ENCODE measurements around the gene SLC12A8.

Gene SLC12A8

DNA sequence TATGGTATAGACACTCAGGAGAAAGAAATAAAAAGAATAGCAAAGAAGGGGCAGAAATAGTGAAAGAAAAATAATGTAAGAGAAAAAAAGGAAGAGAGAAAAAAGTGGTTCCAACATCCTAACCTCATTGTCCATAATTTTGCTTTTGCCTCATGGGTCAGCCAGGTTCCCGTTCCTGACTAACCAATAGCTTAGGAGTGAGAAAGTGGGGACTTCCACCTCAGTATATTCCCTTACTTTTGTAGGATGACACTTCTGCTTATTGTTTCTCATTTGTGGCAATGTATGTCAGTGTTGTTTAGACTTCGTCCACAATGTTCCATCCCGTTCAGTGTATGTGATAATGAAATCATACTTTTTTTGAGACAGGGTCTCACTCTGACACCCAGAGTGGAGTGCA lies 9.3 kb upstream of the SLC12A8 start:
- TF ChIP-seq, protein P1, sequence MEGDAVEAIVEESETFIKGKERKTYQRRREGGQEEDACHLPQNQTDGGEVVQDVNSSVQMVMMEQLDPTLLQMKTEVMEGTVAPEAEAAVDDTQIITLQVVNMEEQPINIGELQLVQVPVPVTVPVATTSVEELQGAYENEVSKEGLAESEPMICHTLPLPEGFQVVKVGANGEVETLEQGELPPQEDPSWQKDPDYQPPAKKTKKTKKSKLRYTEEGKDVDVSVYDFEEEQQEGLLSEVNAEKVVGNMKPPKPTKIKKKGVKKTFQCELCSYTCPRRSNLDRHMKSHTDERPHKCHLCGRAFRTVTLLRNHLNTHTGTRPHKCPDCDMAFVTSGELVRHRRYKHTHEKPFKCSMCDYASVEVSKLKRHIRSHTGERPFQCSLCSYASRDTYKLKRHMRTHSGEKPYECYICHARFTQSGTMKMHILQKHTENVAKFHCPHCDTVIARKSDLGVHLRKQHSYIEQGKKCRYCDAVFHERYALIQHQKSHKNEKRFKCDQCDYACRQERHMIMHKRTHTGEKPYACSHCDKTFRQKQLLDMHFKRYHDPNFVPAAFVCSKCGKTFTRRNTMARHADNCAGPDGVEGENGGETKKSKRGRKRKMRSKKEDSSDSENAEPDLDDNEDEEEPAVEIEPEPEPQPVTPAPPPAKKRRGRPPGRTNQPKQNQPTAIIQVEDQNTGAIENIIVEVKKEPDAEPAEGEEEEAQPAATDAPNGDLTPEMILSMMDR (IDR thresholded peaks at IDR 0.05; ENCODE audit: low read depth, low read length, missing control alignments) = no peak
- Histone ChIP-seq H3K4me3 (ENCODE audit: low read depth, low read length) (no peak overlapping the region), H3K36me3 (replicated peaks) (no peaks in the 10 kb centered on the region), H3K27ac (no peak overlapping the region), H3K27me3 (replicated peaks) (no peaks in the 10 kb centered on the region)
- in situ Hi-C loops (cut with HindIII; ENCODE audit: low pct_ligation_motif_present, low sequenced_read_pairs) = no loop called here
- no peak for DNase-seq

DNA sequence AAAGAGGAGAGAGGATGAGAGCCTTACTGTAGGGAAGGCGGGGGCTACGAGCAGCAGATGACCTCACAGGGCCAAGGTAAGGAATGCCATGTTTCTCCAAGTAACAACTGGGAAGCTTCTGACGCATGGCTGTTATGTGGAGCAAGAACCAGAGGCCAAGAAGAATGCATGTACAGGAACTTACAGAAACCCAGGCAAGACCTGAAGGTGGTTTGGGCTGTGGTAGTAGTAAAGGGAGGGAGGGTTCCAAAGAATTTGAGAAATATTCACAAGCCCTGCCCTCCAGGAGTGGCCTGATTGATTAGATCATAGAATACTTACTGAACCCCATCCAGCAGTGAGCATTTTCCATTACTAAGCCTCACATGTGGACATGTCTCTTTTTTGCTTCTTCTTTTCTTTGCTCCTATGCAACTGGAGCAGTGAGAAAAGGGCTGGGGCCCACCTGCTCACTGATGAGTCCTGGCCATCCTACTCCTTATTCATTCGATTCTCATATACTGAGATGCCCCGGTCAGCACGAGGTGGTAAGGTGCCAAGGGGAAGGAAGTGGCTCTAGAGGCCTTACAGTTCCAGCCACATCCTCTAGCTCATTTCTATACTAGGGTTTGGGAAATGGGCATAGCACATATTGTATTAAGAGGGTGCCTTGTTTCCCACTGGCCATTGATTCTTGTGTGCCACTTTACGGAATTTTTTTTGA lies 8.3 kb upstream of the SLC12A8 start:
- in situ Hi-C loops (cut with HindIII; ENCODE audit: low pct_ligation_motif_present, low sequenced_read_pairs) = no loop called here
- no peak overlapping the region for H3K27ac ChIP-seq
- DNase-seq = no peak
- no peaks in the 10 kb centered on the region for H3K36me3 ChIP-seq (replicated peaks)
- TF ChIP-seq, protein P1 (IDR thresholded peaks at IDR 0.05; ENCODE audit: low read depth, low read length, missing control alignments) = no peak
- no peaks in the 10 kb centered on the region for H3K27me3 ChIP-seq (replicated peaks)
- H3K4me3 ChIP-seq (ENCODE audit: low read depth, low read length) = no peak overlapping the region

DNA sequence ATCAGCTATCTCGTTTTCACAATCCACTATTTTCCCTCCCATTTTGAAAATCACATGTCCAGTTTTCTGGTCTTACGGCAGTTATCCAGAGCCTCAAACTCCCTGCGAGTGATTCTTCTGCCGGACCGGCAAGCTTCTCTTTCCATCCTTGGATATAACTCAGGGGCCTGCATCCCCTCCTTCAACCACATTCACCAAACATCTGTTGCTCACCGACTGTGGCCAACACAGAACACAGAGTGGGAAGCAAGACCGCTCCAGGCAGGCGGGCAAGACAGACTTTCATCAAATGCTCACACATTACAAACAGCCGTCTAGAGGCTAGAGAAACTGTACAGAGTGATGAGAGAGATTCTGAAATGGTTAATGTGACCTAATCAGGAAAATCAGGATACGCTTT lies 7.6 kb upstream of the SLC12A8 start:
- no peaks in the 10 kb centered on the region for H3K27me3 ChIP-seq (replicated peaks)
- no peaks in the 10 kb centered on the region for H3K36me3 ChIP-seq (replicated peaks)
- in situ Hi-C loops (cut with HindIII; ENCODE audit: low pct_ligation_motif_present, low sequenced_read_pairs) = no loop called here
- DNase-seq = no peak
- TF ChIP-seq, protein P1 (IDR thresholded peaks at IDR 0.05; ENCODE audit: low read depth, low read length, missing control alignments) = no peak
- no peak overlapping the region for H3K4me3 ChIP-seq (ENCODE audit: low read depth, low read length)
- H3K27ac ChIP-seq = no peak overlapping the region

GRCh38 chr3:125219261-125219701 lies 6.7 kb upstream of the SLC12A8 start:
- Histone ChIP-seq H3K4me3 (ENCODE audit: low read depth, low read length) (no peak overlapping the region), H3K36me3 (replicated peaks) (no peaks in the 10 kb centered on the region), H3K27ac (no peak overlapping the region), H3K27me3 (replicated peaks) (no peaks in the 10 kb centered on the region)
- TF ChIP-seq, protein P1 (IDR thresholded peaks at IDR 0.05; ENCODE audit: low read depth, low read length, missing control alignments) = no peak
- in situ Hi-C loops (cut with HindIII; ENCODE audit: low pct_ligation_motif_present, low sequenced_read_pairs) = no loop called here
- DNase-seq = no peak

DNA sequence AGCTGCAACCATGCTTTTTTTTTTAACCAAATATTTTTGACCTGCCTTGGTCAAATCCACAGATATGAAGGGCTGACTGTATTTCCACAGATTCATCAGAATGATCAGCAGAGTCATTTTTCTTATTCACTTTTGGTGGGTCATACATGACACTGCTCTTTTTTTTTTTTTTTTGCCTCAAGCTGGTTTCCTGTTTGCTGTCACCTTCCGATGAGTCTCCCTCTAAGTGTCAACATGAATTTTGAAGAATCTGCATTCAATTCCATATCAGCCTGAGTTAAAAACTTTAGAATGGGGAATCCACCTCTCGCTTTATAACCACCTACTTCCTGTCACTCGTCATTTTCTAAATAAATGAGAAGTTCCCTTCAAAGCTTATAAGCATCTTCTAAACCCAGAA lies 2.2 kb upstream of the SLC12A8 start:
- H3K27ac ChIP-seq = no peak overlapping the region
- TF ChIP-seq, protein P1 (IDR thresholded peaks at IDR 0.05; ENCODE audit: low read depth, low read length, missing control alignments) = no peak
- no peak overlapping the region for H3K4me3 ChIP-seq (ENCODE audit: low read depth, low read length)
- in situ Hi-C loops (cut with HindIII; ENCODE audit: low pct_ligation_motif_present, low sequenced_read_pairs) = no loop called here
- DNase-seq = no peak
- H3K36me3 ChIP-seq (replicated peaks) = no peaks in the 10 kb centered on the region
- no peaks in the 10 kb centered on the region for H3K27me3 ChIP-seq (replicated peaks)
